Endothelial cell of umbilical vein (primary cell): Measurements from ENCODE around the gene PRIMA1. TPM values are rescaled to one million over a fixed set of nuclear protein-coding genes. Genes with fewer than 3 reads are reported as not detected.

Experiments used
- BruUV-seq: library from RNA; stranded (reverse); fragments of 400-500 nt; replicated peaks from 2 replicates; lab custom pipeline; 2021; lab: Mats Ljungman, UMichigan
- CTCF ChIA-PET: fragments of 300-600, 350-600 bp; sonication (Branson Sonifier 250); formaldehyde crosslinking; loops from one replicate; lab custom pipeline; 2021; ENCODE audit warnings: antibody characterized with exemption, inconsistent platforms; lab: Charles Lee
- POLR2A ChIA-PET: fragments of 300-600, 350-600 bp; sonication (Branson Sonifier 250); formaldehyde crosslinking; loops from one replicate; lab custom pipeline; 2021; ENCODE audit warnings: antibody characterized with exemption, inconsistent platforms; lab: Charles Lee
- DNase-seq: peaks from one replicate; pipeline ENCODE4 v3.0.0-alpha.2; 2011; ENCODE audit warnings: low read depth, low spot score
- FAIRE-seq: peaks from 2 replicates; lab custom pipeline; 2011; peaks lifted over from hg19 to GRCh38; lab: Jason Lieb, UNC
- H2AFZ ChIP-seq: 2 replicates; pipeline ENCODE4 v1.6.0; 2012; ENCODE audit warnings: low read depth, low read length, control low read depth, inconsistent platforms
- H3K27ac ChIP-seq: 2 replicates; pipeline ENCODE4 v1.5.1; 2011; ENCODE audit warnings: low read depth, mild to moderate bottlenecking, control low read depth, low read length, moderate library complexity; ENCODE audit not compliant: insufficient read depth
- H3K27me3 ChIP-seq, 2 experiments: 2 replicates each; pipeline versions ENCODE4 v1.6.0 to v1.6.1; 2011; ENCODE audit warnings: low read length in 2 of 2, mixed read lengths in 1 of 2; ENCODE audit not compliant: control insufficient read depth in 2 of 2, insufficient read depth in 2 of 2
- H3K36me3 ChIP-seq, 2 experiments: 2 replicates in 1 of 2; 3 replicates in 1 of 2; pipeline ENCODE4 v1.5.1; 2011; ENCODE audit warnings: low read length in 2 of 2, mild to moderate bottlenecking in 1 of 2, moderate library complexity in 1 of 2; ENCODE audit not compliant: control insufficient read depth in 2 of 2, insufficient read depth in 2 of 2; ENCODE audit errors: extremely low read depth in 1 of 2
- H3K4me1 ChIP-seq: 3 replicates; pipeline ENCODE4 v1.5.1; 2011; ENCODE audit warnings: mild to moderate bottlenecking, low read length; ENCODE audit not compliant: control insufficient read depth, insufficient read depth; ENCODE audit errors: extremely low read depth
- H3K4me2 ChIP-seq: 2 replicates; pipeline ENCODE4 v1.6.1; 2011; ENCODE audit warnings: low read length, control low read depth, mixed read lengths; ENCODE audit not compliant: insufficient read depth
- H3K4me3 ChIP-seq, 3 experiments: fragments of 200-600 bp in 1 of 3; sonication (generic), shearing (Covaris generic) in 1 of 3; replicated peaks in 1 of 3; 2 replicates each; pipeline ENCODE4 v1.5.1; 2011 to 2016; ENCODE audit warnings: control low read depth in 3 of 3, low read length in 3 of 3, mild to moderate bottlenecking in 2 of 3, inconsistent platforms in 1 of 3, low read depth in 1 of 3, moderate library complexity in 1 of 3; ENCODE audit not compliant: insufficient read depth in 1 of 3
- H3K79me2 ChIP-seq: 2 replicates; pipeline ENCODE4 v1.6.0; 2012; ENCODE audit warnings: low read length, inconsistent platforms; ENCODE audit not compliant: control insufficient read depth, insufficient read depth
- H3K9ac ChIP-seq: replicated peaks from 2 replicates; pipeline ENCODE3; 2011; ENCODE audit warnings: low read length, control low read depth; ENCODE audit not compliant: insufficient read depth; ENCODE audit errors: extremely low read depth
- H3K9me1 ChIP-seq: replicated peaks from 3 replicates; pipeline ENCODE4 v1.6.0; 2011; ENCODE audit warnings: mild to moderate bottlenecking, low read length; ENCODE audit not compliant: control insufficient read depth, insufficient read depth; ENCODE audit errors: extremely low read depth
- H3K9me3 ChIP-seq: replicated peaks from 2 replicates; pipeline ENCODE4 v1.5.1; 2012; ENCODE audit warnings: low read length, inconsistent platforms; ENCODE audit not compliant: control insufficient read depth, insufficient read depth
- H4K20me1 ChIP-seq: replicated peaks from 2 replicates; pipeline ENCODE3; 2011; ENCODE audit warnings: mild to moderate bottlenecking, low read length; ENCODE audit not compliant: control insufficient read depth, insufficient read depth; ENCODE audit errors: extremely low read depth
- CTCF ChIP-seq, 2 donors: IDR thresholded peaks; 1 replicate in 1 of 2; 2 replicates in 1 of 2; pipeline ENCODE4 v1.5.1; 2011; ENCODE audit warnings: low read length in 2 of 2, mild to moderate bottlenecking in 2 of 2, moderate library complexity in 2 of 2, control low read depth in 1 of 2, inconsistent platforms in 1 of 2, low read depth in 1 of 2; ENCODE audit not compliant: insufficient read depth in 1 of 2; ENCODE audit errors: extremely low read depth in 1 of 2
- EZH2 ChIP-seq: IDR thresholded peaks from 2 replicates; pipeline ENCODE4 v1.6.1; 2012; ENCODE audit warnings: borderline replicate concordance, low read depth, mild to moderate bottlenecking, moderate library complexity, low read length, inconsistent platforms; ENCODE audit not compliant: severe bottlenecking
- FOS ChIP-seq: IDR thresholded peaks from 2 replicates; pipeline ENCODE4 v1.6.1; 2011; ENCODE audit warnings: mild to moderate bottlenecking, low read length, moderate library complexity, borderline replicate concordance; ENCODE audit not compliant: insufficient read depth
- GATA2 ChIP-seq: IDR thresholded peaks from 2 replicates; pipeline ENCODE4 v1.7.0; 2011; ENCODE audit warnings: low read depth, mild to moderate bottlenecking, moderate library complexity, mixed read lengths, low read length; ENCODE audit not compliant: insufficient read length, insufficient read depth
- JUN ChIP-seq: IDR thresholded peaks from 2 replicates; pipeline ENCODE4 v1.6.1; 2011; ENCODE audit warnings: borderline replicate concordance, low read depth; ENCODE audit not compliant: insufficient read length, insufficient read depth
- MAX ChIP-seq: IDR thresholded peaks from 2 replicates; pipeline ENCODE4 v1.6.1; 2011; ENCODE audit not compliant: insufficient read depth, insufficient read length
- MYC ChIP-seq: IDR thresholded peaks from one replicate; pipeline ENCODE4 v1.6.1; 2011; ENCODE audit warnings: mild to moderate bottlenecking, low read depth, low read length
- POLR2A ChIP-seq: IDR thresholded peaks from 2 replicates; pipeline ENCODE4 v1.6.1; 2012; ENCODE audit warnings: low read depth, mild to moderate bottlenecking, control low read depth, low read length
- POLR2AphosphoS5 ChIP-seq: IDR thresholded peaks from 2 replicates; pipeline ENCODE4 v1.6.1; 2012; ENCODE audit warnings: low read depth, mild to moderate bottlenecking, control low read depth, low read length, moderate library complexity; ENCODE audit not compliant: insufficient read depth
- dilution Hi-C: fragments of 300-500 bp; cut with MboI; formaldehyde crosslinking; loops from one replicate; pipeline ENCODE4 v1.15.0; 2019; ENCODE audit warnings: low sequenced_read_pairs; ENCODE audit not compliant: extremely low pct_ligation_motif_present
- intact Hi-C: fragments of 100-400 bp; cut with micrococcal nuclease; formaldehyde crosslinking; loops from one replicate; pipeline ENCODE4 v1.10.0; 2022
- polyA plus RNA-seq, 4 experiments: library from polyadenylated mRNA; depleted of rRNA in 3 of 4; stranded (reverse) in 3 of 4; unstranded in 1 of 4; fragments of >200 nt; gene quantifications; 2 replicates each; pipeline versions ENCODE4 v1.2.1 to v1.2.3, GENCODE V29; 2011 to 2012; ENCODE audit warnings: missing spikeins in 1 of 4
- total RNA-seq: library from RNA; stranded (reverse); gene quantifications from 2 replicates; pipeline ENCODE4 v1.2.3, GENCODE V29; 2021

PRIMA1 gene
- total and polyA plus RNA-seq, 2 donors (not counting 3 experiments of a cell fraction or from before 2014, with no cell fraction given): not detected

GRCh38 chr14:93674343-93674742 lies 113.9 kb downstream of the PRIMA1 start:
- no peak for TF ChIP-seq POLR2A
- no peak for TF ChIP-seq CTCF (IDR thresholded peaks at IDR 0.05; ENCODE audit: extremely low read depth in 1 of 2, insufficient read depth in 1 of 2, low read depth in 1 of 2, low read length in 2 of 2)
- no peak for TF ChIP-seq EZH2
- TF ChIP-seq MYC: no peak
- no peak for TF ChIP-seq GATA2
- no peak for TF ChIP-seq POLR2AphosphoS5
- TF ChIP-seq FOS: no peak
- TF ChIP-seq MAX: no peak
- no peak for TF ChIP-seq JUN
- no TSS peak for BruUV-seq
- no peak overlapping the region for H3K4me2 ChIP-seq
- H3K27ac ChIP-seq: no peak overlapping the region
- H3K9me3 ChIP-seq: no peaks in the 10 kb centered on the region
- ChIA-PET CTCF (no interaction called here), POLR2A (no interaction called here)
- intact Hi-C loops: no loop called here
- no peaks in the 10 kb centered on the region for H3K4me1 ChIP-seq
- no peaks in the 10 kb centered on the region for H3K9me1 ChIP-seq
- H4K20me1 ChIP-seq: no peaks in the 10 kb centered on the region
- no peak overlapping the region for H2AFZ ChIP-seq
- FAIRE-seq (no peak), DNase-seq (no peak)
- H3K9ac ChIP-seq: no peak overlapping the region
- no peaks in the 10 kb centered on the region for H3K27me3 ChIP-seq
- no peak overlapping the region for H3K4me3 ChIP-seq
- no peaks in the 10 kb centered on the region for H3K36me3 ChIP-seq
- no peaks in the 10 kb centered on the region for H3K79me2 ChIP-seq
- dilution Hi-C loops: no loop called here
